Fibroblast of skin of scalp (primary cell): ENCODE results near the gene PNMA5. TPM values are rescaled to one million over a fixed set of nuclear protein-coding genes. Genes with fewer than 3 reads are reported as not detected.
"Not testable (repeated sequence)": the region's sequence is repeated elsewhere in the genome, so short reads cannot be mapped to it uniquely, and the experiment has no call there.

ENCODE experiments used
- DNase-seq: peaks from one replicate; pipeline ENCODE4 v3.0.0-alpha.2; 2013
- polyA plus RNA-seq, 2 experiments: library from polyadenylated mRNA; unstranded; fragments of 120-200 nt; gene quantifications; one replicate each; pipeline ENCODE4 v1.2.1, GENCODE V29; 2013; ENCODE audit not compliant: insufficient read length in 2 of 2

The PNMA5 gene
- not detected for polyA plus RNA-seq (2013, experiment 1 of 2; ENCODE audit: insufficient read length)
- not detected for polyA plus RNA-seq (2013, experiment 2 of 2; ENCODE audit: insufficient read length)

DNA sequence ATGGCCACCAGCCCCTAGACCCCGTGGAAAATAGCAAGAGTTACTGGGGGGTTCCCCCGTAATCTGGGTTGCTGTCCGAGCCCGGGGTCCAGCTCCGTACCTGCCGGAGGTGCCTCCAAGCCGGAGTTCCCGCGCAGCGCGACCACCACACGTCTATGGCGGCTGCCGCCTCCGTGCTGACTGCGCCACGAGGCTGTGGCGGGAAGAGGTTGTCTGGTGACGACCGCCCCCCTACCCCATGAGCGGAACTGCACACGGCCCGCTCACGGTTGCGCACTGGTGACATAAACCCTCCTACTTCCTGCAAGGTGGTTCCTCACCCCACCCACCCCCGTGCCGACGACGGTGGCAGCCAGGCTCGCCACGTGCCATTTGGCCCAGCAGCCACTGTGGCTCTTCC is at the start of gene PNMA5:
TSS of gene PNMA5 (minus strand) at position 184 of the 400 bp plus-strand sequence. CDS start 2,518 bp downstream, outside the sequence.
- no peak for DNase-seq

DNA sequence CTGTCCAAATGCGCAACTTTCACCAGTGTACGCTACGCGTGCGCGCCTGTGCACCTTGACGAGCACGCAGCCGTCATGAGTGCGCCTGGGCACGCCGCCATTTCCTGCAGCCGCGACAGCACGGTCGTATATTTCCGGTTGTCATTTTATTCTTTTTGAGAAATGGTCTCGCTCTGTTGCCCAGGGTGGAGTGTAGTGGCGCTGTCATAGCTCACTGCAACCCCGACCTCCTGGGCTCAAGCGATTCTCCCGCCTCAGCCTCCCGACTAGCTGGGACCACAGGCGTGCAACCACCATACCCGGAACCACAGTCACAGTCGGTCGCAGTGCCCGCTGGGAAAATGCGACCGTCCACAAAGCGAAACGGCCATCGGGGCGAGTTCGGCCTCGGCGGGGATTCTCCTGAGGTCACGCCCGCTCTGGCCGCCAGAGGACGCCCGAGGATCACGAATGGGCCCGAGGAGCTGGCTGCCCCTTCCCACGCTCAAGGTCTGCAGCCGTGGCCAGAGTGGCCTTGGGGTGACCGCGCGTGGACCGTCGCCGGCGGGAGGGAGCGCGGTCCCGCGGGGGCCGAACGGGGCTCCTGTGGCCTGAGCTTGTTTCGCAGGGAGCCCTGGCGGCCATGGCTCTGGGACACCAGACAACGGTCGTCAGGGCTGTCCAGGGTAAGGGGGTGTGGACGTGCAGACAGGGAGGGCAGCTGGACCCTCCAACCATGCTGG is 38.6 kb upstream of the PNMA5 start:
- peak; percentile 67 for DNase-seq

DNA sequence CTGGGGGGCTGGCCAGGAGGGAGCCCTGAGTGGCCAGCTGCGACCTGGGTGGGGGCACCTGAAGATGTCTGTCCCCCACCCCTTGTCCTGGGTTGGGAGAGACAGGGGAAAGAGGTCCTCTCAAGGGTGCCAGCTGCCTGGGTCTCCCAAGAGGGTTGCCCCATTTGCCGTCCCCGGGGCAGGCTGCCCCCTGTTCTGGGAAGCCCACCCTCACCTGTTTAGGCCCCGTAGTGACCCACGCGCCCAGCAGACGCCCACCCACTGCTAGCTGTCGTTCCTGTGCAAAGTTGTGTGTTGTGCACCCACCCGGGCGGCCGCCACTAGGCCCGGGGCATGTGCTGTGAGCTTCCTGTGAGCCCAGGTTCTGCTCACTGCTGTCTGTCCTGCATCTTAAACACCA is 36.9 kb upstream of the PNMA5 start:
- DNase-seq: no peak

DNA sequence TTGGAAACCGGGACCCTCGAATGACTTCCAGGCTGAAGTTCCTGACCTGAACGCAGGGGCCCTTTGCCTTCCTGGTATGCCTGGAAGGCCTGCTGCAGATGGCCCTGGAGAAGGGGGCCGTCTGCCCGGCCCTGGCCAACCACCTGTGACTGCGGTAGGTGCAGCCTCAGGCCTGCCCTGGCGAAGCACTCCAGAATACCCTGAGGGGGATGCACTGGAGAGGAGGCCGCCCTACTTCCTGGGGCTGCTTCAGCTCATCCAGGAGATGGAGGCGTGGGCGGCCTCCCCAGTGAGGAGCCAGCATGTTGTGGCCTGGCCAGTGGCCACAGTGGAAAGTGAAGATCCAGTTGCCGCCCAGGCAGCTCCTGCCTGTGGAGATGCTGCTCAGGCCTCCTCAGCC is 36.0 kb upstream of the PNMA5 start:
- no peak for DNase-seq

GRCh38 chrX:153029162-153029561 is 35.2 kb upstream of the PNMA5 start:
- no peak for DNase-seq

GRCh38 chrX:153028487-153028886 is 34.6 kb upstream of the PNMA5 start:
- DNase-seq: not testable (repeated sequence)

DNA sequence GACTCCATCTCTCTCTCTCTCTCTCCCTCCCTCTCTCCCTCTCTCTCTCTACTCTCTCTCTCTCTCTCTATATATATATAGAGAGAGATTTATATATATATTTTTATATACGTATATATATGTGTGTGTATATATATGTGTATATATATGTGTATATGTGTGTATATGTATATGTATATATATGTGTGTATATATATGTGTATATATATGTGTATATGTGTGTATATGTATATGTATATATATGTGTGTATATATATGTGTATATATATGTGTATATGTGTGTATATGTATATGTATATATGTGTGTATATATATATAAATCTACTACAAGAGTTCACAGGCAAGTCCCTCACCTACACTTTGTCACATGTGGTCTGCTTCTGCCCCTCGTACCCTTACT is 32.6 kb upstream of the PNMA5 start:
- not testable (repeated sequence) for DNase-seq

DNA sequence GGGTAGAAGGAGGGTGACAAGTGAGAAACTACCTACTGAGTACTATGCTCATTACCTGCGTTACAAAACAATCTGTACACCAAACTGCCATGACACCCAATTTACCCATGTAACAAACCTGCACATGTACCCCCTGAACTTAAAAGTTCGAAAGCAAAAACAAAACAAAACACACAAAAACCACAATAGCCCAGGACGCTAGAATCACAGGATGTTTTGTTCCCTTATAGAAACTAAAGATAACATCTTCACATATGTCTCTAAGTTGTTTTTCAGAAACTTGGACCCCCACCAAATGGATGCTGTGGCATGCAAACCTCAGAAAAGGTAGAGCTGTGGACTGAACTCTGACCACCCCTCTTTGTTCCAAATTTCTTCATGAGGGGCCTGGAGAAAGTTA is 25.2 kb upstream of the PNMA5 start:
- DNase-seq: no peak

DNA sequence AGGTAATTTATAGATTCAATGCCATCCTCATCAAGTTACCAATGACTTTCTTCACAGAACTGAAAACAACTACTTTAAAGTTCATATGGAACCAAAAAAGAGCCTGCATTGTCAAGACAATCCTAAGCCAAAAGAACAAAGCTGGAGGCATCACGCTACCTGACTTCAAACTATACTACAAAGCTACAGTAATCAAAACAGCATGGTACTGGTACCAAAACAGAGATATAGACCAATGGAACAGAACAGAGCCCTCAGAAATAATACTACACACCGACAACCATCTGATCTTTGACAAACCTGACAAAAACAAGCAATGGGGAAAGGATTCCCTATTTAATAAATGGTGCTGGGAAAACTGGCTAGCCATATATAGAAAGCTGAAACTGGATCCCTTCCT is 23.3 kb upstream of the PNMA5 start:
- not testable (repeated sequence) for DNase-seq

DNA sequence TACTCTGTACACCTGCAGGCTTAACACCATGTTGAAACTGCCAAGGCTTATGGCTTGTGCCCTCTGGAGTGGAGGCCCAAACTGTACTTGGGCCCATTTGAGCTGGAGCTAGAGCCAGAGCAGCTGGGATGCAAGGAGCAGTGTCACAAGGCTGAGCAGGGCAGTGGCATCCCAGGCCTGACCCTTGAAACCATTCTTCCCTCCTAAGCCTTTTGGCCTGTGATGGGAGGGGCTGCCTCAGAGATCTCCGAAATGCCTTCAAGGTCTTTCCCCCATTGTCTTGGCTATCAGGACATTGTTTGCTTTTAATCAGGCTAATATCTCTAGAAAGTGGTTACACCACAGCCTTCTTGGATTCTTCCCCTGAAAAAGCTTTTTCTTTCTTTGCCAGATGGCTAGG is 10.9 kb upstream of the PNMA5 start:
- no peak for DNase-seq

DNA sequence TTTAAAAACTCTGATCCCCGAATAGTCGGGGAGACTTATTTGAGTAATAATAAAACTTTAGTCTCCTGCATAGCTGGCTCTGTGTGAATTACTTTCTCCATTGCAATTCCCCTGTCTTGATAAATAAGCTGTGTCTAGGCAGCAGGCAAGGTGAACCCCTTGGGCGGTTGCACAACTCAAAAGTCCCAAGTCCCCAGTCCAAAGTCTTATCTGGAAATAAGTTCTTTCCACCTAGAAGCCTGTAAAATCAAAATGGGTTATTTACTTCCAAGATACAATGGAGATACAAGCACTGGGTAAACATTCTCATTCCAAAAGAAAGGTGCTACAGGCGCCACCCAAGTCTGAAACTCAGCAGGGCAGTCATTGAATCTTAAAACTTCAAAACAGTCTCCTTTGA is 10.1 kb upstream of the PNMA5 start:
- DNase-seq: no peak

GRCh38 chrX:153002182-153002581 is 8.3 kb upstream of the PNMA5 start:
- DNase-seq: not testable (repeated sequence)

DNA sequence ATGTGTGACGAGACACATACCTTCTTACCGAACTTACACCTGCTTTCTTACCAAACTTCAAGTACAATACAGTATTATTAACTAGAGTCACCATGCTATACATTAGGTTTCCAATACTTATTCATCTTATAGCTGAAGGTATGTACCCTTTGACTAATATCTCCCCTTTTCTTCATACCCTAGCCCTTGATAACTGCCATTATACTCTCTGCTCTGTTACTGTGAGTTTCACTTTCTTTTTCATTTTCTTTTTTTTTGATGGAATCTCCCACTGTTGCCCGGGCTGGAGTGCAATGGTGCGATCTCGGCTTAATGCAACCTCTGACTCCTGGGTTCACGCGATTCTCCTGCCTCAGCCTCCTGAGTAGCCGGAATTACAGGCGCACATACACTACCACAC is 3.4 kb upstream of the PNMA5 start:
- no peak for DNase-seq

- no peak for DNase-seq
Measured at GRCh38 chrX:152992115-152992514, 1.8 kb downstream of the PNMA5 start.

DNA sequence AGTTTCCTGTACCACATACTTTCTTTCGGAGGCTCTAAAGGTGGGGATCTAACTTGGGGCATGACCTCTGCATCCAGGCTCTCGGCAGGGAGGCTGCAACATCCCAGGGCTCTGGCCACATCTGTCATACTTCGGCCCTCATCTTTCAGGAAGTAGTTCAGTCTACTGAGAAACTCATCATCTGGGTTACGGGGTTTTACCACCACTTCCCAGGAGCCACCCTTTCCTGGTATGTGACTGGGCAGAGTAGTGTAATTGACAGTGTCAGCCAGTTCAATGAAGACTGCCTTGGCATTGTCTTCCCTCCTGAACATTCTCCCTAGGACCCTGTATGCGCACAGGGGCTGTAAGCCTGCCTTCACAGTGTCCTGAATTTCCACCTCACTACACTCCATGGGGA is 2.8 kb downstream of the PNMA5 start:
- no peak for DNase-seq

GRCh38 chrX:152989292-152989658 is 4.6 kb downstream of the PNMA5 start:
- peak; percentile 19 for DNase-seq

DNA sequence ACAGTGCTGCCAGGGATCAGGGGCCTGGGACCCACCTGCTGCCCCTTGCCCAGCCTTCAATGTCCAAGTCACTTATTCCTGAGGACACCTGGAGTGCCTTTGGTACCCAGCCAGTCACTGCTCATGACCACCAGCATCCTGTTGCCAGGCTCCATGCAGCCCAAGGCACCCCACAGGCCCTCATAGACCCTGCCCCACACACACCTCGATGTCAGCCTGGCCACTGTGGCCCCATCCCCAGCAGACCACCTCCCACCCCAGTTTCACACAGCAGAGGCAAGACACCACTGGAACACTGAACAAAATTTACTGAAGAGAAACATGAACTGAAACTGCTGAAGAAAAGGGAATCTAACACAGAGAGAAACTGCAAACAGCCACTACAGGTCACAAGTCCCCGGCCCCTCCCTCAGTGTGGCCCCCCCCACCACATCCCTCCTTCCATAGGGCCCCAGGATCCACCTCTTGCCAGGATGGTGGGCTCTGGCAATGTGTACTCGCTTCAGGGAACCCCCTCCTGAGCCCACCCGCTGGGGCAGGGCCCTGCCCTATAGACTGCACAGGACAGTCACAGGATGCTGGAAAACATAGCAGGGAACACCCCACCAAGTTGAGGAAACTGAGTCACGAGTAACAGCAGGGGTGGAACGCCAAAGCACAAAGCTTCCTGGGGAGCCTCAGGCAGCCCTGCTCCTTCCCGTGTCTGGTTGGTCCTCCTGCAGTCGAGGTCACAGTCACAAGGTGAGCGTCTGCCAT is 5.2 kb downstream of the PNMA5 start:
- no peak for DNase-seq

DNA sequence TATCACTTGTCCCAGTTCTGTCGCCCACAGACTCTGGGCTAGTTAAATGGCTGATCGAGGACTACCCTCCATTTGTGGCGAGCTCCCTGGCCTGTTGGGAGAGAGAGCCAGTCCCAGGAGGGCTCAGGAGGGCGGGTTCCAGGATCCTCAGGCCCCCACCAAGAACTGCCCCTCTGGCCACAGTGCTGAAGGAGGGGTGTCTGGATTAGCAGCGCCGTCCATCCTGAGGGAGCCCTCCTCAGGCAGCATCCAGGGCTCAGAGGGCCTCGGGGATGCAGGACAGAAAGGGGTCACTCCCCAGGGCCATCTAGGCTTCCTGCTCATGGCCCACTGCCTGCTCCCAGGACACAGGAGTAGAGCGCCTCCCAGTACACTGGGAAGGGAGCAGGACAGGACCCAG is 6.1 kb downstream of the PNMA5 start:
- no peak for DNase-seq

- DNase-seq: not testable (repeated sequence)
Measured at GRCh38 chrX:152987156-152987555, 6.8 kb downstream of the PNMA5 start.

GRCh38 chrX:152985383-152985782 is 8.5 kb downstream of the PNMA5 start:
- DNase-seq: not testable (repeated sequence)

- DNase-seq: no peak
Measured at GRCh38 chrX:152968193-152968592, 25.7 kb downstream of the PNMA5 start.

- DNase-seq: no peak
Measured at GRCh38 chrX:152960115-152960514, 33.8 kb downstream of the PNMA5 start.

GRCh38 chrX:152959626-152960025 is 34.3 kb downstream of the PNMA5 start:
- no peak for DNase-seq
